Measurements from ENCODE around the gene SHD.

- TF ChIP-seq, protein P1, sequence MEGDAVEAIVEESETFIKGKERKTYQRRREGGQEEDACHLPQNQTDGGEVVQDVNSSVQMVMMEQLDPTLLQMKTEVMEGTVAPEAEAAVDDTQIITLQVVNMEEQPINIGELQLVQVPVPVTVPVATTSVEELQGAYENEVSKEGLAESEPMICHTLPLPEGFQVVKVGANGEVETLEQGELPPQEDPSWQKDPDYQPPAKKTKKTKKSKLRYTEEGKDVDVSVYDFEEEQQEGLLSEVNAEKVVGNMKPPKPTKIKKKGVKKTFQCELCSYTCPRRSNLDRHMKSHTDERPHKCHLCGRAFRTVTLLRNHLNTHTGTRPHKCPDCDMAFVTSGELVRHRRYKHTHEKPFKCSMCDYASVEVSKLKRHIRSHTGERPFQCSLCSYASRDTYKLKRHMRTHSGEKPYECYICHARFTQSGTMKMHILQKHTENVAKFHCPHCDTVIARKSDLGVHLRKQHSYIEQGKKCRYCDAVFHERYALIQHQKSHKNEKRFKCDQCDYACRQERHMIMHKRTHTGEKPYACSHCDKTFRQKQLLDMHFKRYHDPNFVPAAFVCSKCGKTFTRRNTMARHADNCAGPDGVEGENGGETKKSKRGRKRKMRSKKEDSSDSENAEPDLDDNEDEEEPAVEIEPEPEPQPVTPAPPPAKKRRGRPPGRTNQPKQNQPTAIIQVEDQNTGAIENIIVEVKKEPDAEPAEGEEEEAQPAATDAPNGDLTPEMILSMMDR (IDR thresholded peaks at IDR 0.05; ENCODE audit: poor library complexity): no peak
- TF ChIP-seq EZH2 (IDR thresholded peaks at IDR 0.05; ENCODE audit: borderline replicate concordance): no peak
Measured at GRCh38 chr19:4334929-4335570, 56.0 kb downstream of the SHD start.

All from hepatocyte (in vitro differentiated cells).